ENCODE results near the gene KRT17.
"Not testable (repeated sequence)": the region's sequence is repeated elsewhere in the genome, so short reads cannot be mapped to it uniquely, and the experiment has no call there.

DNA sequence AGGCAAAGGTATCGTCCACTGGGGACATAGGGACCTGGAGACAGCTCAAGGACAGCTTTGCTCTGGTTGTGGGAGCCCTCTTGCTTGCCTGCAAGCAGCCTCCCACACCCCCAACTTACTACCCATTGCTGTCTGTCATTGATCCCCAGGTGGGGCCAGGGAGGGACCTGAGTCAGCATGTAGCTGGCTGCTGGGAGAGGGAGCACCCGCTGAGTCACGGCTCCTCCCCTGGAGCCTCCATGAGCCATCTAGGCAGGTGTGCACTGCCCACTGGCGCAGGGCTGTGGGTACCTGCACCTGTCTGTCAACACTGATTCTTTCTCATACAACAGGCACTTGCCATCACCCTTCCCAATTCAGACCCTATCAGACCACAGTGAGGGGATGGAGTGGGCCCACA, 47.6 kb downstream of the KRT17 start:
- TF ChIP-seq, protein P1, sequence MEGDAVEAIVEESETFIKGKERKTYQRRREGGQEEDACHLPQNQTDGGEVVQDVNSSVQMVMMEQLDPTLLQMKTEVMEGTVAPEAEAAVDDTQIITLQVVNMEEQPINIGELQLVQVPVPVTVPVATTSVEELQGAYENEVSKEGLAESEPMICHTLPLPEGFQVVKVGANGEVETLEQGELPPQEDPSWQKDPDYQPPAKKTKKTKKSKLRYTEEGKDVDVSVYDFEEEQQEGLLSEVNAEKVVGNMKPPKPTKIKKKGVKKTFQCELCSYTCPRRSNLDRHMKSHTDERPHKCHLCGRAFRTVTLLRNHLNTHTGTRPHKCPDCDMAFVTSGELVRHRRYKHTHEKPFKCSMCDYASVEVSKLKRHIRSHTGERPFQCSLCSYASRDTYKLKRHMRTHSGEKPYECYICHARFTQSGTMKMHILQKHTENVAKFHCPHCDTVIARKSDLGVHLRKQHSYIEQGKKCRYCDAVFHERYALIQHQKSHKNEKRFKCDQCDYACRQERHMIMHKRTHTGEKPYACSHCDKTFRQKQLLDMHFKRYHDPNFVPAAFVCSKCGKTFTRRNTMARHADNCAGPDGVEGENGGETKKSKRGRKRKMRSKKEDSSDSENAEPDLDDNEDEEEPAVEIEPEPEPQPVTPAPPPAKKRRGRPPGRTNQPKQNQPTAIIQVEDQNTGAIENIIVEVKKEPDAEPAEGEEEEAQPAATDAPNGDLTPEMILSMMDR (IDR thresholded peaks at IDR 0.05): not testable (repeated sequence)
- TF ChIP-seq POLR2A, POLR2AphosphoS5 (IDR thresholded peaks at IDR 0.05): not testable (repeated sequence)
